ENCODE data around the gene CACNA1D. TPM values are rescaled to one million over a fixed set of nuclear protein-coding genes. Genes with fewer than 3 reads are reported as not detected.

The CACNA1D gene
- total and polyA plus RNA-seq, 2 donors (not counting 3 experiments of a cell fraction or from before 2014, with no cell fraction given): 0.06 TPM; not detected in 1

GRCh38 chr3:53650424-53650823 is 156.0 kb downstream of the CACNA1D start:
- H3K4me3 ChIP-seq (replicated peaks in 1 of 3; ENCODE audit: insufficient read depth in 1 of 3, low read depth in 1 of 3, low read length in 3 of 3): no peak overlapping the region
- H2AFZ ChIP-seq (ENCODE audit: low read depth, low read length): no peak overlapping the region
- FAIRE-seq (no peak), DNase-seq (ENCODE audit: low read depth, low spot score) (no peak)
- H3K27me3 ChIP-seq (ENCODE audit: control insufficient read depth in 2 of 2, insufficient read depth in 2 of 2, low read length in 2 of 2): no peaks in the 10 kb centered on the region
- no peak overlapping the region for H3K4me2 ChIP-seq (ENCODE audit: insufficient read depth, low read length)
- no peaks in the 10 kb centered on the region for H3K36me3 ChIP-seq (ENCODE audit: control insufficient read depth in 2 of 2, extremely low read depth in 1 of 2, insufficient read depth in 2 of 2, low read length in 2 of 2)
- H3K79me2 ChIP-seq (ENCODE audit: control insufficient read depth, insufficient read depth, low read length): no peaks in the 10 kb centered on the region
- H3K9me1 ChIP-seq (replicated peaks; ENCODE audit: control insufficient read depth, extremely low read depth, insufficient read depth, low read length): no peaks in the 10 kb centered on the region
- BruUV-seq (replicated peaks): no TSS peak
- no peaks in the 10 kb centered on the region for H3K9me3 ChIP-seq (replicated peaks; ENCODE audit: control insufficient read depth, insufficient read depth, low read length)
- ChIA-PET CTCF (no interaction called here), POLR2A (no interaction called here)
- no peak for TF ChIP-seq MAX (IDR thresholded peaks at IDR 0.05; ENCODE audit: insufficient read depth, insufficient read length)
- no peak for TF ChIP-seq EZH2 (IDR thresholded peaks at IDR 0.05; ENCODE audit: borderline replicate concordance, low read depth, low read length, severe bottlenecking)
- TF ChIP-seq JUN (IDR thresholded peaks at IDR 0.05; ENCODE audit: borderline replicate concordance, insufficient read depth, insufficient read length, low read depth): no peak
- TF ChIP-seq FOS (IDR thresholded peaks at IDR 0.05; ENCODE audit: borderline replicate concordance, insufficient read depth, low read length): no peak
- TF ChIP-seq CTCF (IDR thresholded peaks at IDR 0.05; ENCODE audit: extremely low read depth in 1 of 2, insufficient read depth in 1 of 2, low read depth in 1 of 2, low read length in 2 of 2): no peak
- no peak for TF ChIP-seq MYC (IDR thresholded peaks at IDR 0.05; ENCODE audit: low read depth, low read length)
- intact Hi-C loops (cut with micrococcal nuclease) (no loop called here), dilution Hi-C loops (cut with MboI; ENCODE audit: extremely low pct_ligation_motif_present, low sequenced_read_pairs) (no loop called here)
- H3K9ac ChIP-seq (replicated peaks; ENCODE audit: extremely low read depth, insufficient read depth, low read length): no peak overlapping the region
- no peaks in the 10 kb centered on the region for H3K4me1 ChIP-seq (ENCODE audit: control insufficient read depth, extremely low read depth, insufficient read depth, low read length)
- H4K20me1 ChIP-seq (replicated peaks; ENCODE audit: control insufficient read depth, extremely low read depth, insufficient read depth, low read length): no peaks in the 10 kb centered on the region
- H3K27ac ChIP-seq (ENCODE audit: insufficient read depth, low read depth, low read length): no peak overlapping the region
